AG04450 (cell line): ENCODE data around the gene EIF4G1. TPM values are rescaled to one million over a fixed set of nuclear protein-coding genes. Genes with fewer than 3 reads are reported as not detected.

Experiments used
- CTCF ChIA-PET: fragments of 300-600, 350-600 bp; formaldehyde crosslinking; extraction: SDS; loops from one replicate; lab custom pipeline; 2022; ENCODE audit warnings: antibody characterized with exemption, inconsistent platforms; lab: Charles Lee
- POLR2A ChIA-PET: fragments of 350-600 bp; formaldehyde crosslinking; extraction: SDS; loops from one replicate; lab custom pipeline; 2021; ENCODE audit warnings: antibody characterized with exemption, inconsistent platforms; lab: Yijun Ruan, JAX
- DNase-seq: peaks from one replicate; pipeline ENCODE4 v3.0.0-alpha.2; 2011; ENCODE audit warnings: low read depth, low spot score
- H3K27ac ChIP-seq: one replicate; pipeline ENCODE4 v1.5.1; 2012; ENCODE audit warnings: low read depth, low read length, control low read depth
- H3K27me3 ChIP-seq: one replicate; pipeline ENCODE4 v1.6.0; 2012; ENCODE audit warnings: low read length; ENCODE audit not compliant: control insufficient read depth, insufficient read depth
- H3K4me3 ChIP-seq: 2 replicates; pipeline ENCODE4 v1.5.1; 2011; ENCODE audit warnings: mild to moderate bottlenecking, low read depth, low read length, control low read depth
- H3K9me3 ChIP-seq: 2 replicates; pipeline ENCODE4 v1.5.1; 2012; ENCODE audit warnings: low read length; ENCODE audit not compliant: control insufficient read depth, insufficient read depth
- CTCF ChIP-seq: IDR thresholded peaks from 2 replicates; pipeline ENCODE4 v1.5.1; 2011; ENCODE audit warnings: low read depth, low read length, control low read depth, inconsistent platforms
- polyA plus RNA-seq: library from polyadenylated mRNA; depleted of rRNA; stranded (reverse); fragments of >200 nt; gene quantifications from 2 replicates; pipeline ENCODE4 v1.2.3, GENCODE V29; 2011

Gene EIF4G1
- polyA plus RNA-seq, 1 experiment: 191 TPM

- ChIA-PET POLR2A (no interaction called here), CTCF (no interaction called here)
- TF ChIP-seq CTCF: no peak
Measured at GRCh38 chr3:184325269-184325668, 10.9 kb downstream of the EIF4G1 start.

GRCh38 chr3:184325715-184326369, 11.4 kb downstream of the EIF4G1 start:
- Histone ChIP-seq H3K27me3 (no peaks in the 10 kb centered on the region), H3K9me3 (no peaks in the 10 kb centered on the region; the same call in 1 of the 2 replicates), H3K27ac (no peak overlapping the region), H3K4me3 (no peak overlapping the region)
- POLR2A ChIA-PET: interaction anchor here (0.9 kb wide), 1 partner anchor 11 kb away, joined by 3 read pairs; no protein-coding TSS in a partner anchor
- no peak for TF ChIP-seq CTCF
- CTCF ChIA-PET: no interaction called here
- no peak for DNase-seq

More at GRCh38 chr3:184325269-184325668, 10.9 kb downstream of the EIF4G1 start:
- no peaks in the 10 kb centered on the region; the same call in 1 of the 2 replicates for H3K9me3 ChIP-seq
- H3K27ac ChIP-seq: no peak overlapping the region
- no peak for DNase-seq
- H3K27me3 ChIP-seq: no peaks in the 10 kb centered on the region
- no peak overlapping the region for H3K4me3 ChIP-seq

GRCh38 chr3:184327171-184327570, 12.8 kb downstream of the EIF4G1 start:
- Histone ChIP-seq H3K27ac (no peak overlapping the region), H3K27me3 (no peaks in the 10 kb centered on the region), H3K9me3 (no peaks in the 10 kb centered on the region; the same call in 1 of the 2 replicates), H3K4me3 (no peak overlapping the region)
- TF ChIP-seq CTCF: no peak
- ChIA-PET POLR2A (interaction anchor here (0.8 to 1.6 kb wide), 2 partner anchors 10 to 11 kb away, joined by 3 read pairs; partner anchors contain the start of gene FAM131A), CTCF (no interaction called here)
- no peak for DNase-seq

GRCh38 chr3:184328516-184328915, 14.1 kb downstream of the EIF4G1 start:
- ChIA-PET POLR2A (interaction anchor here (0.6 kb wide), 1 partner anchor 16 kb away, joined by 3 read pairs; no protein-coding TSS in a partner anchor), CTCF (no interaction called here)
- TF ChIP-seq CTCF: no peak
- H3K27ac ChIP-seq: peak overlapping the region; percentile 52
- H3K9me3 ChIP-seq: no peaks in the 10 kb centered on the region; the same call in 1 of the 2 replicates
- H3K27me3 ChIP-seq: no peaks in the 10 kb centered on the region
- no peak for DNase-seq
- H3K4me3 ChIP-seq: no peak overlapping the region

GRCh38 chr3:184332370-184333090, 18.1 kb downstream of the EIF4G1 start:
- Histone ChIP-seq H3K27me3 (no peaks in the 10 kb centered on the region), H3K9me3 (no peaks in the 10 kb centered on the region), H3K4me3 (no peak overlapping the region), H3K27ac (peak overlapping the region; percentile 94)
- TF ChIP-seq CTCF: no peak
- POLR2A ChIA-PET: no interaction called here
- DNase-seq: peak; percentile 81
- CTCF ChIA-PET: interaction anchor here (1.1 kb wide), 1 partner anchor 83 kb away, joined by 3 read pairs; the partner anchor contains the start of gene EEF1AKMT4
